HCEC 1CT (cell line): ENCODE measurements around the gene RBFOX1.

Experiments
- DNase-seq: peaks from one replicate; pipeline ENCODE4 v3.0.0-alpha.2; 2017

Gene RBFOX1

GRCh38 chr16:7534749-7535148, 202.1 kb downstream of the RBFOX1 start:
- DNase-seq, result no peak

- DNase-seq, result no peak
These were observed 208.4 kb downstream of the RBFOX1 start for GRCh38 chr16:7541026-7541425.

GRCh38 chr16:7545251-7545650, 212.6 kb downstream of the RBFOX1 start:
- no peak for DNase-seq

GRCh38 chr16:7546948-7547347, 214.3 kb downstream of the RBFOX1 start:
- DNase-seq, result no peak

GRCh38 chr16:7547736-7548135, 215.1 kb downstream of the RBFOX1 start:
- no peak for DNase-seq

- no peak for DNase-seq
These were observed 216.2 kb downstream of the RBFOX1 start for GRCh38 chr16:7548796-7549318.

- DNase-seq, result no peak
These were observed 217.5 kb downstream of the RBFOX1 start for GRCh38 chr16:7550096-7550495.

- DNase-seq, result no peak
These were observed 222.8 kb downstream of the RBFOX1 start for GRCh38 chr16:7555459-7555858.

- DNase-seq, result no peak
These were observed 229.3 kb downstream of the RBFOX1 start for GRCh38 chr16:7561908-7562405.

- no peak for DNase-seq
These were observed 233.7 kb downstream of the RBFOX1 start for GRCh38 chr16:7566360-7566759.

- DNase-seq, result no peak
These were observed 238.7 kb downstream of the RBFOX1 start for GRCh38 chr16:7571366-7571765.

GRCh38 chr16:7577588-7577987, 244.9 kb downstream of the RBFOX1 start:
- DNase-seq, result no peak

- DNase-seq, result no peak
These were observed 246.8 kb downstream of the RBFOX1 start for GRCh38 chr16:7579454-7579853.

GRCh38 chr16:7581175-7581574, 248.5 kb downstream of the RBFOX1 start:
- no peak for DNase-seq

GRCh38 chr16:7583396-7583795, 250.8 kb downstream of the RBFOX1 start:
- DNase-seq, result no peak

- no peak for DNase-seq
These were observed 251.9 kb downstream of the RBFOX1 start for GRCh38 chr16:7584561-7584960.

GRCh38 chr16:7585705-7586104, 253.1 kb downstream of the RBFOX1 start:
- DNase-seq, result no peak

- DNase-seq, result no peak
These were observed 258.3 kb downstream of the RBFOX1 start for GRCh38 chr16:7590934-7591333.

GRCh38 chr16:7596308-7596707, 263.7 kb downstream of the RBFOX1 start:
- no peak for DNase-seq

- DNase-seq, result no peak
These were observed 265.0 kb downstream of the RBFOX1 start for GRCh38 chr16:7597677-7598076.

- DNase-seq, result no peak
These were observed 268.5 kb downstream of the RBFOX1 start for GRCh38 chr16:7601100-7601499.

GRCh38 chr16:7602291-7602950, 269.8 kb downstream of the RBFOX1 start:
- DNase-seq, result no peak

- DNase-seq, result no peak
These were observed 273.2 kb downstream of the RBFOX1 start for GRCh38 chr16:7605812-7606211.

GRCh38 chr16:7612671-7613070, 280.0 kb downstream of the RBFOX1 start:
- DNase-seq, result no peak

GRCh38 chr16:7613518-7613917, 280.9 kb downstream of the RBFOX1 start:
- DNase-seq, result no peak
